ENCODE results near the gene PCSK7.

PCSK7 gene

GRCh38 chr11:117230999-117231841 is 653 bp downstream of the PCSK7 start:
- no peak for DNase-seq (ENCODE audit: low spot score)

GRCh38 chr11:117230286-117230961 is 1.4 kb downstream of the PCSK7 start:
- DNase-seq (ENCODE audit: low spot score): no peak

- DNase-seq (ENCODE audit: low spot score): no peak
Measured at GRCh38 chr11:117229931-117230285, 2.0 kb downstream of the PCSK7 start.

DNA sequence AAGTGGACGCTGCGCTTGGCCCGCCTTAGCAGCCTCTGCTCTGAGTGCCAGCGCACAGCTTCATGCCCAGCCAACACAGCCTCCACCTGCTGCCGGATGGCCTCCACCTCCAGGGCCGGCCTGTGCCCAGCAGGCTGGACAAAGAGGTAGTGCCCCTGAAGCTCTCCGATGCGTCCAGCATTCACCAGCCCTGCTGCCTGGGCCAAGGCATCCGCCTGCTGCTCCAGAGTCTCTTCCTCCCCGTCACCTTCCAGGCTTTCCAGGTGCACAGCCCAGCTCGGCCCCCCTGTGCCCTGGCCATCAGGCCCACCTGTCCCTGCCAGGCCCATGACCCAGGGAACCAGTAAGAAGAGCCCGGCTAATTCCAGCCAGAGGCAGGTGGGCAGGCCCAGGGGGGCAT is 2.5 kb downstream of the PCSK7 start:
- DNase-seq (ENCODE audit: low spot score): no peak

- DNase-seq (ENCODE audit: low spot score): no peak
Measured at GRCh38 chr11:117228091-117228490, 3.8 kb downstream of the PCSK7 start.

DNA sequence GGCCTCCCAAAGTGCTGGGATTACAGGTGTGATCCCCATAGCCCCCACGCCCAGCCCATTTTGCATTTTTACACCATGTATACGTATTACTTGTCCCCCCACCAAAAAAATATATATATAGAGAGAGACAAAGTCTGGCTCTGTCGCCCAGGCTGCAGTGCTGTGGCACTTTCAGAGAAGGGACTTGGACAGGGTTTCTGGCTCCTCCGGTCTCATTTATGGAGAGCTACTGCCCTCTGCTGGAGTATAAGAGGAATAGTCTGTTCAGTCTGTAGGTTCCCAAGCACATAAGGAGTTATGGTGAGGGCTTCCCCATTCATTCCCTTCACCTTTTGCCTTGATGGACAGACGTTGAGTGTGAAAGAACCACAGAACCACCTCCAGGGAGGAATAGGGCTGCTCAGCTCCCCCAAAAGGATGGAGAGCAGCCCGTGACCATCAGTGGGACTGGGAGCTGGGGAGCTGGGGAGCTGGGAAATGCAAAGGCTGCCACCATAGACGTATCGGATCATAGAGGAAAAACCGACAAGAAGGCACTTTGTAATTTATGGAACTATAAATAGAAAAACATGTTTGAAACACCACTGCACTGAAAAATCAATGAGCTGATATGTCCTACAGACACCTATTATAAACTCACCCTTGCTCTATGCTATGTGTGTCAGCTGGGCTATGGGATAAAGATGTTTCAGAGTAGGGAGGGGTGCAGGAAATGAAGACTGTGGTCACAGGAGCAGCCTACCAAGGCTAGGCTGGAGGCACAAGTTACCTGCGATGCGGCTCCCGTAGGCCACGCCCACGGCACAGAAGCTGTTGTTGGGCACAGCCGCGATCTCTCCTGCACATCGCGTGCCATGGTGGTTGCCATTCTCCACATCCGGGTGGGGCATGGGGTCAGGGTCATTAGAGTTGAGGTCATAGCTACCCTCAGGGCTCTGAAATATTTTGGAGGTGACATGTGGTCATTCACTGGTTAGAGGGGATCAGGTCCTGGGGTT is 5.2 kb downstream of the PCSK7 start:
- no peak for DNase-seq (ENCODE audit: low spot score)

DNA sequence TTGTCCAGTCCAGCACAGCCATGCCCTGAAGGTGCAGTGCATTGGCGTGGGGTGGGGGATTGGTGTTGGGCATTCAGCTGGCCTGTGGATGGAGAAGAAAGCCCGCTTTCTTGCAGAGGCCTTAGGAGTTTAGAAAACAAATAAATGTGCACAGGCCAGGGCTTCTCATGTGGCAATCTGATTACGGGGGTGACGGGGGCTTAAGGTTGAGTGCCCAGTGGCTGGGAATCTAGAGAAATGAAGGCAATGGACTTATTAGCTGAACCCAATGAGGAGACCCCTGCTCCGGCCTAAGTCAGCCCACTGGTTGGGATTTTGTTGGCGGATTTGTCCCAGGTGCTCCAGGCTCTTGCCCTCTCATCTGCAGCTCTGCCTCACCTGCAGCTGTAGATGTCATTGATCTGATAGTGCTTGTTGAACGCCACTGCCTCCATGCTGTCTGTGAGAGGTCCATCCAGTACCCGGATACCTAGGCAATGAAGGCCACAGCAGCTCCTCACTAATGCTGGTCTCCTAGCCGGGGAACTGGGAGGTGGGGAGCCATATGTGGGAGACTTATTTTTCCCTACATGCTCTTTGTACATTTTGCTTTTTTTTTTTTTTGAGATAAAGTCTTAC is 6.2 kb downstream of the PCSK7 start:
- DNase-seq (ENCODE audit: low spot score): no peak

GRCh38 chr11:117223741-117224689 is 7.9 kb downstream of the PCSK7 start:
- DNase-seq (ENCODE audit: low spot score): no peak

GRCh38 chr11:117222991-117223740 is 8.7 kb downstream of the PCSK7 start:
- no peak for DNase-seq (ENCODE audit: low spot score)

DNA sequence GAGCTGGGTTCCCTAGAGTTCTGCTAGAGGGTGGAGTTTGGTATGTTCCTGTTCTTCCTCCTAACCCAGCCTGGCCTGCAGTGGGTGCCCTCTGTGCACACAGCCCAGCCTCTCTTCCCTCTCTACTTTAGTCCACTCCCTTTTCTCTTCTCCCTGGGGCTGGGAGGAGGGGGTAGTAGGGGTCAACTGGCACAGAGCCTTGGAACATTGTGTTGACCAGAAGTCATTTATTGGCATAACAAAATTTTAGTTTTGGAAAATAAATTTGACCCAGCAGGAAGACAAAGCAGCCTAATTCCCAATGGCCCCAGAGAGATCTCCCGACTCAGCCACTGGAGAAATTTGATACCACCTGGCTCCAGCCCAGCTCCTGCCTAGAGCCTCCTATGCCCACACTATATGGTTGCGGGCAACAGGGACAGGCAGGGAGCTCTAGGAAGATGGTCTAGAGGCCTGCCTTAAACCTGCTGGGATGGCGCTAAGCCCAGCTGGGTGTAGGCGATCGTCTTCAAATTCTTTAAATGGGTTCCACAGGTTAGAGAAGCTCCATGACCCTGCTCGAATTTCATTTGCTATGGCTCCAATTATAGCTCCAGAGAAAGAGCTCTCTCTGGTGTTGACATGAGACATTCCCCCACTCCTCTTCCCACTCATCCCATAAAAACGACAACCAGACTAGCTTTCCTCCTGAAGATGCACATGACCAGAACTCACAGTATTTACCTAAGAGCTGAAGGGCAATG is 9.9 kb downstream of the PCSK7 start:
- no peak for DNase-seq (ENCODE audit: low spot score)

DNA sequence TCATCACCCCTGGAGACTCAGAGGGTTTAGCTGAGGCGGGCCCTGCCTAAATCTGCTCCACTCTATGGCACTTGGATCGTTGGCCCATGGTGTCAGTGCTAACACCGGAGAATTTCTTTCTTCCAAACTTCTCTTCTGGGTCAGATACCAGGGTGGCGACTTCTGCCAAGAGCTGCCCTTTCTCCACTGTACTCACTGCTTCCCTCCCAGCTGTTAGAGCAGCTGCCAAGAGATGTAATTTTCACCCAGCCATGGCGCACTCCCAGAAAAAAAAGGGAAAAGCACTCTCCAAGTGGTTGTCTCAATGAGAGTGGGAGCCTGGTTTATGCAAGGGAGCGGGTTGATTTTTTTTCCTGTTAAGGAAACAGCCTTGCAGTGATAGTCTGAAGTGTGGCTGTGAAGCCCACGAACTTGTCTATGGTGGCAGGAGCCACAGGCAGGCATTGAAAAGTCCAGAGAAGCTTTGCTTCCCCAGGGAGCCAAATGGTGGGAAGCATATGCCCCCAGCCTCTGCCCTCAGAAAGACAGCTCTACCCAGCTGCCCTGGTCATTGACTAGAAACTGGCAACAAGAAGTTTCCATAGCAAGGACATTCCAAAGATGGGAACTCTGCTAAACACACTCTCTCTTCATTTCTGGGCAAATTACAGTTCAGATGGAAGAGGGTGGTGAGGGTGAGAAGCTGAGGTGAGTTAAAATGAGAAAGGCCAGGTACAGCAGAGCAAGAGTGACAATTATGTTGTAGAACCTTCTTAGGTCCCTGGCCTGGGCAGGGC is 10.7 kb downstream of the PCSK7 start:
- DNase-seq (ENCODE audit: low spot score): no peak

DNA sequence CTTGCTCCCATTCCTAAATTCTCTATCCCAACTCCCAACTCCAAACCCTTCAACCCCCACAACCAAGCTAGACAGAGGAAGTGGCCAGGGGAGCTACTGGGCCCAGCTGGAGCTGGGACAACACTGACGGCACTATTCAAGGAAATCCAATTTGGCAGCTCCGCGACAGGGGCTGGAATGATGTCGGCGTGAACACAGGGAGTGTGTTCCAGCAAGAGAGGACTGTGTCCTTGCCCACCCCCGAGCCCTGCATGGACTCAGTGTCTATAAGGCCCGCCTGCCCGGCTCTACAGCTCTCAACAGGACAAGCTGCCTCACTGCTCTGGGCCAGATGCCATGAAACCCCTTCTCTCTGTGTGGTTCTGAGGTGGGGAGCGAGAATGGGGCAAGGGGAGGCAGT is 11.3 kb downstream of the PCSK7 start:
- no peak for DNase-seq (ENCODE audit: low spot score)

GRCh38 chr11:117219995-117220394 is 11.9 kb downstream of the PCSK7 start:
- no peak for DNase-seq (ENCODE audit: low spot score)

DNA sequence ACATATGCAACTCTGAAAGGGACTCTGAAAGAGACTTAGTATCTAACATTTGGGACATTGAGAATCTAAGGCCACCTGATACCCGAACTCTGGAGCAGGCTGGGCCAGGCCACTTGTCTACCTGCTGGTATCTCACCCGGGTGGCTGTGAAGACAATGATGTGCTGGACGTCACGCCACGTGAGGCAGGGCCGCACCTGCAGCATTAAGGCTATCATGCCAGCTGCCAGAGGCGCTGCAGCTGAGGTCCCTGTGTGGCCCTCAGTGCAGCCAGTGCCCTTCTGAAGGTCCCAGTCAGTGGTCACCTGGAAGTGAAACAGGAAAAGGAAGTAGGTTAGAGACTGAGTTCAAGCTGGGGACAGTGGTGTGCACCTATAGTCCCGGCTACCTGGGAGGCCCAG is 12.4 kb downstream of the PCSK7 start:
- DNase-seq (ENCODE audit: low spot score): no peak

DNA sequence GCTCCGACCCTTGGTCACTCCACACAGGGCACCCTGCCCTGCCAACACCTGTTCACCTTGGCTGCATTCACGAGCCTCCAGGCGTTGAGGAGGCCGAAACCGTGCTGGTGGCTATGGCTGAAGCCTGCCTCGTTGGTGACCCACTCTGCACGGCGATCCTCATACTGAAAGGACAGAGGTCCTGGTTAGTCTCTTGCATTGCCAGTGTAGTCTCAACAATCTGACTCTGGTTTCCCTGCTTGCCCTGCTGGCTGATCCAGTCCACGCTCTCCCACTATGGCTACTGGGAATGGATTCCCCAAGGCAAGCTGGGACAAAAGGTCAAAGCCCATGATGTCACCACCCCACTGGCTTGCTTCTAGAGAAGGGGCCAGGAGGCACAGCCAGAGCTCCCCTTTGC is 12.9 kb downstream of the PCSK7 start:
- DNase-seq (ENCODE audit: low spot score): no peak

DNA sequence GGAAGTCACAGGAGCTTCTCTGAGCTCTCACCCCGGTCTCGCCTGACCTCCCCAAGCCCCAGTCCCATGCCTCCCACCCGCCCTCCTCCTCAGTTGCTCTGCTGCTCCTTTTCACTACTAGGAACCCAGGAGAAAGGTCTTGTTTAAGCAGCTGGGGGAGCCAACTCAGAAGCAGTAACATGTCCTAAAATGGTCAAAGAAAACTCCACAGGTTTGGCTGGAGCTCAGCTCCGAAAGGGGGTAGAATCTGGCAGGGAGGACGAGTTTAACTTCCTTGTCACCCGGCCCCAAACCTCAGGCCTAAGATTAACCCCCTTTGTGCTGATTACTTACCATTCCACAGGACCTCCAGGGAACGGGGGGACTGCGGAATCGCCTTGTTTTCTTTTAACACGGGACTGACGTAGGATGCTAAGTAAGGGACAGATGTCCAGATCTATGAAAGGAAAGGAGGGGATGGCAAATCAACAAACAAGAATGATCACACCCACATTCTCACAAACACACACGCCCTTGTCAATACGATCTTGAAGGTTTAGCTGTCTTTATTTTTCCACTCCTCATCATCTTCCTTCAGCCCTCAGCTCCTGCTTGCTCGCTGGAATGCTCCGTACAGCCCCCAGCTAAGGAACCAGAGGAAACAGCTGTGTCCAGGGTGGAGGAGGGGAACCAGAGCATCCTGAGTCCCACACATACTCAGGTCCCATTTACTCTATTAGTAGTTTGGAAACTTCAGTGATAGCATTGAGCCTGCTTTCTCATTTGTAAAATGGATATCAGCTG is 13.5 kb downstream of the PCSK7 start:
- no peak for DNase-seq (ENCODE audit: low spot score)

DNA sequence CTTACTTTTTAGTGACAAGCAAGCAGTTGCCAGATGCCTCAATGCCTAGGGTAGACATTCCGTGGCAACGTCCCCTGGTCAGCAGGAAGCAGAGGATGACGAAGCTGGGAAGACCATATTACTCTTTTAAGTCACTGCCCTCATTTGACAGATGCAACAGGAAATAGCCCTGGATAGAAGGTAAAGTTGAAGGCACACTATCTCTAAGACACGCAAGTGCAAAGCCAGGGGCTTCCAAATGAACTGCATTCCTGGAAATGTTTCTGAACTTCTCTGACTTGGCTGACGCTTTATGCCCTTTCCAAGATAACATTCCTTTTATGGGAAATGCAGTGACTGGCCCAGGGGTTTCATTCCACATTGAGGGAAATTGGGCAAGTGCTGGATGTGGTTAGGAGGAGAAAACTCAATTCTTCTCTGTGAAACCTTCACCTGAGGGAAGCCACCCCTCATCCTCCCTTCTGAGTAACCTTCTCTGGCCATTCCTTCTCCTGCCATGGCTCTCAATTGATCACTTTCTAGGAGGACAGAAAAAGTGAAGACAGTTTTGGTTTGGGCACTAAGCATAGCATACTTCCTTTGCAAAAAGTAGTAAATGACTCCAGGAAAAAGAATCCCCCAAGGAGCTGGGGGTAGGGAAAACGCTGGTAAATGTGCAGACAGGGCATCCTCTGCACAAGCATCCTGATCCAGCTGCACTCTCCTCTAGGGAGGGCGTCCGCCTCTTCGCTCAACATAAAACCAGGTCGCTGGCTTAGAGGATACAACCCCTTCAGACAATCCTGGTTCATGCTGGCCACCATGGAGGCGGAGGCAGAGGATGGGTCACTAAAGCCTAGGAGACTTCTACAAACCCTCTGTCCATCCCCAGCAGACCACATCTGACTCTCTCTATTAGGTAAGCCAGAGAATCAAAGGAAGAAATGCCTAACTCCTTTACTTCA is 14.5 kb downstream of the PCSK7 start:
- DNase-seq (ENCODE audit: low spot score): no peak

All from left forelimb (tissue), 1 donor.